Natural killer cell (primary cell): ENCODE data around the gene DENND4B. TPM values are rescaled to one million over a fixed set of nuclear protein-coding genes. Genes with fewer than 3 reads are reported as not detected.

Source experiments
- ATAC-seq, 3 donors: fragments of 150-1000 bp in 2 of 3; fragments of 200-7000 bp in 1 of 3; cut with Tn5 transposase; 1 replicate in 1 of 3; 2 replicates in 2 of 3; pipeline ENCODE4 v1.10.0; 2021; ENCODE audit warnings: mild to moderate bottlenecking in 2 of 3, moderate library complexity in 2 of 3
- DNase-seq, 2 donors: peaks; one replicate each; pipeline versions ENCODE4 v3.0.0 to v3.0.0-alpha.2; 2013 to 2021; ENCODE audit warnings: mixed read lengths in 1 of 2
- H3K27ac ChIP-seq: one replicate; pipeline ENCODE4 v1.5.1; 2013; ENCODE audit warnings: mild to moderate bottlenecking, low read length
- H3K27me3 ChIP-seq: one replicate; pipeline ENCODE4 v1.6.1; 2013; ENCODE audit warnings: low read length; ENCODE audit not compliant: control insufficient read depth, insufficient read depth
- H3K36me3 ChIP-seq: one replicate; pipeline ENCODE4 v1.6.1; 2013; ENCODE audit warnings: low read length; ENCODE audit not compliant: control insufficient read depth, insufficient read depth
- H3K4me1 ChIP-seq: one replicate; pipeline ENCODE4 v1.6.1; 2013; ENCODE audit warnings: low read length; ENCODE audit not compliant: control insufficient read depth, insufficient read depth
- H3K4me3 ChIP-seq: one replicate; pipeline ENCODE4 v1.5.1; 2013; ENCODE audit warnings: low read length
- H3K9me3 ChIP-seq: one replicate; pipeline ENCODE4 v1.6.1; 2013; ENCODE audit warnings: low read length; ENCODE audit not compliant: control insufficient read depth, insufficient read depth
- H3K27ac Mint-ChIP-seq, 2 donors: one replicate each; pipeline ENCODE4 v1.8.0; 2022; ENCODE audit warnings: mild to moderate bottlenecking in 2 of 2, mixed read lengths in 2 of 2, moderate library complexity in 1 of 2
- H3K27me3 Mint-ChIP-seq, 2 donors: one replicate each; pipeline ENCODE4 v1.8.0; 2022; ENCODE audit warnings: low read depth in 2 of 2, mixed read lengths in 2 of 2
- H3K36me3 Mint-ChIP-seq: one replicate; pipeline ENCODE4 v1.8.0; 2022; ENCODE audit warnings: mixed read lengths
- H3K4me1 Mint-ChIP-seq, 2 donors: one replicate each; pipeline ENCODE4 v1.8.0; 2022; ENCODE audit warnings: mixed read lengths in 2 of 2
- H3K4me3 Mint-ChIP-seq: one replicate; pipeline ENCODE4 v1.8.0; 2022; ENCODE audit warnings: mild to moderate bottlenecking, moderate library complexity, mixed read lengths
- H3K9me3 Mint-ChIP-seq, 2 donors: one replicate each; pipeline ENCODE4 v1.8.0; 2022; ENCODE audit warnings: mixed read lengths in 2 of 2
- CTCF ChIP-seq: fragments of 200-600 bp; IDR thresholded peaks from one replicate; pipeline ENCODE4 v1.8.0; 2022; ENCODE audit warnings: antibody characterized with exemption
- WGBS: methylation state at CpG from one replicate; pipeline ENCODE4 v1.1.7; 2013; ENCODE audit warnings: missing lambda C conversion rate; ENCODE audit not compliant: insufficient coverage; 5-methylcytosine and 5-hydroxymethylcytosine counted together
- intact Hi-C: fragments of 100-400 bp; cut with micrococcal nuclease; formaldehyde crosslinking; loops from one replicate; pipeline ENCODE4 v1.14.2; 2022
- total RNA-seq, 4 donors: library from RNA; stranded (reverse); fragments of 120-200 nt in 1 of 4; gene quantifications; one replicate each; pipeline versions ENCODE4 v1.2.3 to v1.2.4, GENCODE V29; 2013 to 2022

The DENND4B gene
- total RNA-seq, 3 donors from 2014 or later (not counting 1 experiment from before 2014, with no cell fraction given), result 244 to 322 (median 291) TPM

GRCh38 chr1:153944005-153944826 is 2.3 kb downstream of the DENND4B start:
- Histone ChIP-seq H3K36me3 (peaks cover 56% of the 10 kb centered on the region), H3K4me3 (peak overlapping the region; percentile 89), H3K27ac (peak overlapping the region; percentile 98), H3K9me3 (no peaks in the 10 kb centered on the region), H3K4me1 (peaks cover 50% of the 10 kb centered on the region), H3K27me3 (no peaks in the 10 kb centered on the region)
- Mint-ChIP-seq H3K27ac (peak overlapping the region; percentile 92 to 96), H3K9me3 (no peaks in the 10 kb centered on the region), H3K4me3 (peak overlapping the region; percentile 94), H3K27me3 (no peaks in the 10 kb centered on the region), H3K36me3 (no peaks in the 10 kb centered on the region), H3K4me1 (peaks cover 46 to 63% of the 10 kb centered on the region in 2 donors)
- WGBS, result 84% methylated on average over 11 of the region's 15 CpGs
- peak in 1 of 2 donors; percentile 49 for DNase-seq
- intact Hi-C loops, result no loop called here
- ATAC-seq, result peak in 1 of 3 donors; percentile 2
- no peak for TF ChIP-seq CTCF

GRCh38 chr1:153942766-153943549 is 3.6 kb downstream of the DENND4B start:
- ATAC-seq, result no peak
- peak overlapping the region; percentile 70 to 92 for H3K27ac Mint-ChIP-seq
- no peaks in the 10 kb centered on the region for H3K27me3 ChIP-seq
- intact Hi-C loops, result no loop called here
- peaks cover 50% of the 10 kb centered on the region for H3K36me3 ChIP-seq
- no peaks in the 10 kb centered on the region for H3K27me3 Mint-ChIP-seq
- H3K4me1 ChIP-seq, result peaks cover 50% of the 10 kb centered on the region
- H3K36me3 Mint-ChIP-seq, result no peaks in the 10 kb centered on the region
- no peak for DNase-seq
- H3K27ac ChIP-seq, result peak overlapping the region; percentile 8
- H3K9me3 Mint-ChIP-seq, result no peaks in the 10 kb centered on the region
- peak overlapping the region; percentile 53 for H3K4me3 Mint-ChIP-seq
- WGBS, result over 99% methylated on average over 9 of the region's 11 CpGs
- H3K9me3 ChIP-seq, result no peaks in the 10 kb centered on the region
- peaks cover 46 to 66% of the 10 kb centered on the region in 2 donors for H3K4me1 Mint-ChIP-seq
- no peak for TF ChIP-seq CTCF
- no peak overlapping the region for H3K4me3 ChIP-seq

GRCh38 chr1:153941826-153942725 is 4.4 kb downstream of the DENND4B start:
- ATAC-seq (no peak), DNase-seq (no peak)
- Mint-ChIP-seq H3K4me3 (peak overlapping the region; percentile 37), H3K36me3 (no peaks in the 10 kb centered on the region), H3K4me1 (peaks cover 44 to 64% of the 10 kb centered on the region in 2 donors), H3K9me3 (no peaks in the 10 kb centered on the region), H3K27me3 (no peaks in the 10 kb centered on the region), H3K27ac (peak overlapping the region; percentile 70 to 92)
- peaks cover 53% of the 10 kb centered on the region for H3K36me3 ChIP-seq
- peaks cover 46% of the 10 kb centered on the region for H3K4me1 ChIP-seq
- 96% methylated on average over 34 of the region's 34 CpGs for WGBS
- no peak for TF ChIP-seq CTCF
- intact Hi-C loops, result no loop called here
- H3K4me3 ChIP-seq, result no peak overlapping the region
- no peaks in the 10 kb centered on the region for H3K27me3 ChIP-seq
- H3K9me3 ChIP-seq, result no peaks in the 10 kb centered on the region
- no peak overlapping the region for H3K27ac ChIP-seq
